Left lung (tissue), 10 donors: ENCODE data around the gene AOPEP. TPM values are rescaled to one million over a fixed set of nuclear protein-coding genes. Genes with fewer than 3 reads are reported as not detected.

ENCODE experiments used
- ATAC-seq: fragments of 200-7000 bp; cut with Tn5 transposase; one replicate; pipeline ENCODE4 v1.9.1; 2020; ENCODE audit warnings: moderate library complexity
- DNase-seq, 4 donors: peaks; one replicate each; pipeline ENCODE4 v3.0.0-alpha.2; 2013 to 2020
- H3K27ac ChIP-seq, 2 donors: fragments of 200-600 bp; sonication (generic) in 1 of 2; one replicate each; pipeline versions ENCODE4 v1.5.0 to v1.8.0; 2020 to 2021
- H3K27me3 ChIP-seq, 2 donors: fragments of 200-600 bp; sonication (generic) in 1 of 2; one replicate each; pipeline versions ENCODE4 v1.5.0 to v1.8.0; 2020 to 2021
- H3K36me3 ChIP-seq, 2 donors: fragments of 200-600 bp; sonication (generic) in 1 of 2; one replicate each; pipeline versions ENCODE4 v1.5.0 to v1.8.0; 2020 to 2021
- H3K4me1 ChIP-seq, 2 donors: fragments of 200-600 bp; one replicate each; pipeline ENCODE4 v1.8.0; 2021
- H3K4me3 ChIP-seq, 2 donors: fragments of 200-600 bp; sonication (generic) in 1 of 2; one replicate each; pipeline versions ENCODE4 v1.5.0 to v1.8.0; 2020 to 2021; ENCODE audit warnings: mild to moderate bottlenecking in 1 of 2
- H3K9me3 ChIP-seq, 2 donors: fragments of 200-600 bp; sonication (generic) in 1 of 2; one replicate each; pipeline versions ENCODE4 v1.5.0 to v1.8.0; 2020 to 2021
- intact Hi-C, 2 donors: fragments of 100-400 bp; cut with DNase I; formaldehyde crosslinking; loops; one replicate each; pipeline versions ENCODE4 v1.11.2 to v1.14.2; 2022
- polyA plus RNA-seq, 6 donors: library from polyadenylated mRNA; unstranded; fragments of 120-200 nt; gene quantifications; one replicate each; pipeline ENCODE4 v1.2.1, GENCODE V29; 2013; ENCODE audit not compliant: insufficient read length in 6 of 6
- total RNA-seq, 2 donors: library from RNA; stranded (reverse); fragmentation: NEBNext Ultra II Directional; extraction: Animal tissue kit (Norgen Biotek cat#: 25700); gene quantifications; one replicate each; pipeline ENCODE4 v1.2.1, GENCODE V29; 2021
- TF ChIP-seq, protein P1 (sequence below), 2 donors: fragments of 200-600 bp; sonication (generic) in 1 of 2; IDR thresholded peaks; one replicate each; pipeline versions ENCODE4 v1.5.0 to v1.8.0; 2021; ENCODE audit warnings: antibody characterized with exemption in 2 of 2
- donor health status: DM: no; HTN: yes; CAD: no.
- donor health status: DM: no; HTN: no; CAD: no.

Gene AOPEP
- total and polyA plus RNA-seq, 8 donors: 32.5 to 83.2 (median 39.9) TPM

DNA sequence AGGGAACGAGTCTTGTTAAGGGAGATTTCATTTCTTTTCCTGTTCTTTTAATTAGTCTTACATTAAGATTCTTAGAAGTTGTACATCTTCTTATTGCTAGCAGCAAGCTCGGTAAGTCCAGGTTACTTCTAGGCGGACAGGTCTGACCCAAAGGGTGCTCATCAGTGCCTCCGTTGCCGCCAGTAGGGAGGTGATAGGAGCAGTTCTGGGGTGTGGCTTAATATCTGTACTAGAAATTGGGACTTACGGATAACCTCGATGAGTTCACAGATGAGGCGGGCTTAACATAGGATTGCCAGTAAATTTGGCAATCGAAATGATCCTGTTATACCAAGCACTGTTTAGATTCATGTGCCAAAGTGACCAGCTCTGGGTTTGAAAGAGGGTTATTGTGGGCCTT lies 312.2 kb downstream of the AOPEP start:
- no peak for DNase-seq

DNA sequence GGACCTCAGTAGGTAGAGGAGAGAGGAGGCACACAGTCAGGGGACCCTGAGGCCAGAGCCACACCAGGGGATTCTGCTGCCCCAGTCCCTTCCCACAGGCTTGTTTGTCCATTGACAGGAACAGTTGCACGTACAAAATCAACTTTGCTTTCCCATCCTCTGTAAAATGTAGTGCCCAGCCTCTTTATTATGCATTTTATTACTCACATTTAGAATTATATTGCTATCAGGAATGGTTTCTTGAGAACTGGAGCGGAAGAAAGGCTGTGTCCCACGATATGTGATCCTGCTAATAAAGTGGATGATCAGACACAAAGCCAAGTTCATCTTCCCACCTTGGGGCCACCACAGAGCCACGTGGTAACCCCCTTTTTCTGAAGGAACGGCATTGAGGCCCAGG lies 313.6 kb downstream of the AOPEP start:
- no peak for ATAC-seq

More for the DNA sequence above, 312.2 kb downstream of the AOPEP start:
- no peaks in the 10 kb centered on the region for H3K9me3 ChIP-seq
- no peak overlapping the region for H3K4me3 ChIP-seq
- H3K27me3 ChIP-seq: no peaks in the 10 kb centered on the region
- peak overlapping the region in 1 of 2 donors; percentile 19 for H3K27ac ChIP-seq
- TF ChIP-seq, protein P1, sequence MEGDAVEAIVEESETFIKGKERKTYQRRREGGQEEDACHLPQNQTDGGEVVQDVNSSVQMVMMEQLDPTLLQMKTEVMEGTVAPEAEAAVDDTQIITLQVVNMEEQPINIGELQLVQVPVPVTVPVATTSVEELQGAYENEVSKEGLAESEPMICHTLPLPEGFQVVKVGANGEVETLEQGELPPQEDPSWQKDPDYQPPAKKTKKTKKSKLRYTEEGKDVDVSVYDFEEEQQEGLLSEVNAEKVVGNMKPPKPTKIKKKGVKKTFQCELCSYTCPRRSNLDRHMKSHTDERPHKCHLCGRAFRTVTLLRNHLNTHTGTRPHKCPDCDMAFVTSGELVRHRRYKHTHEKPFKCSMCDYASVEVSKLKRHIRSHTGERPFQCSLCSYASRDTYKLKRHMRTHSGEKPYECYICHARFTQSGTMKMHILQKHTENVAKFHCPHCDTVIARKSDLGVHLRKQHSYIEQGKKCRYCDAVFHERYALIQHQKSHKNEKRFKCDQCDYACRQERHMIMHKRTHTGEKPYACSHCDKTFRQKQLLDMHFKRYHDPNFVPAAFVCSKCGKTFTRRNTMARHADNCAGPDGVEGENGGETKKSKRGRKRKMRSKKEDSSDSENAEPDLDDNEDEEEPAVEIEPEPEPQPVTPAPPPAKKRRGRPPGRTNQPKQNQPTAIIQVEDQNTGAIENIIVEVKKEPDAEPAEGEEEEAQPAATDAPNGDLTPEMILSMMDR (IDR thresholded peaks at IDR 0.05): no peak
- H3K36me3 ChIP-seq: no peaks in the 10 kb centered on the region
- intact Hi-C loops: no loop called here
- H3K4me1 ChIP-seq: peaks cover 4 to 8% of the 10 kb centered on the region in 2 donors
- no peak for ATAC-seq

DNA sequence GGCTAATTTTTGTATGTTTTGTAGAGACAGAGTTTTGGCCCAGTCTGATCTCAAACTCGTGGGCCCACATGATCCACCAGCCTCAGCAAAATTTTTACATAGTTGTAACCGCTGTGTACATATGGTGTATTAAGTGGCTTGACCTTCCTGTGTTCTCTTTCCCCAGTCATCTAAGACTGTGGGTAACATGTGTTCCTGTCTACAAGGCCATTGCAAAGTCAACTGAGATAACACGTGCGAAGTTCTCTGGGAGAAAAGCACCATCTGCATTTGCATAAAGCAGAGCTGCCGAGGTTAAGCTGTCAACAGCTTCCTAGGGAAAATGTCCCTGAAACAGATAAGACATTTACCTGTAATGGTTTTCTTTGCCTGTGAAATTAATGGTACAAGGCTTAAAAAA lies 317.3 kb downstream of the AOPEP start:
- H3K4me1 ChIP-seq: peaks cover 4 to 19% of the 10 kb centered on the region in 2 donors
- H3K9me3 ChIP-seq: no peaks in the 10 kb centered on the region
- ATAC-seq (no peak), DNase-seq (no peak)
- H3K4me3 ChIP-seq: no peak overlapping the region
- TF ChIP-seq, protein P1 (IDR thresholded peaks at IDR 0.05): no peak
- no peak overlapping the region for H3K27ac ChIP-seq
- peaks cover 0 to 9% of the 10 kb centered on the region in 2 donors for H3K36me3 ChIP-seq
- H3K27me3 ChIP-seq: peaks cover 0 to 2% of the 10 kb centered on the region in 2 donors
- intact Hi-C loops: no loop called here

More for the DNA sequence above, 313.6 kb downstream of the AOPEP start:
- H3K27me3 ChIP-seq: no peaks in the 10 kb centered on the region
- no peak overlapping the region for H3K4me3 ChIP-seq
- H3K4me1 ChIP-seq: peaks cover 4 to 8% of the 10 kb centered on the region in 2 donors
- H3K36me3 ChIP-seq: peaks cover 0 to 1% of the 10 kb centered on the region in 2 donors
- intact Hi-C loops: no loop called here
- H3K9me3 ChIP-seq: no peaks in the 10 kb centered on the region
- no peak overlapping the region for H3K27ac ChIP-seq
- TF ChIP-seq, protein P1 (IDR thresholded peaks at IDR 0.05): no peak
- DNase-seq: no peak

DNA sequence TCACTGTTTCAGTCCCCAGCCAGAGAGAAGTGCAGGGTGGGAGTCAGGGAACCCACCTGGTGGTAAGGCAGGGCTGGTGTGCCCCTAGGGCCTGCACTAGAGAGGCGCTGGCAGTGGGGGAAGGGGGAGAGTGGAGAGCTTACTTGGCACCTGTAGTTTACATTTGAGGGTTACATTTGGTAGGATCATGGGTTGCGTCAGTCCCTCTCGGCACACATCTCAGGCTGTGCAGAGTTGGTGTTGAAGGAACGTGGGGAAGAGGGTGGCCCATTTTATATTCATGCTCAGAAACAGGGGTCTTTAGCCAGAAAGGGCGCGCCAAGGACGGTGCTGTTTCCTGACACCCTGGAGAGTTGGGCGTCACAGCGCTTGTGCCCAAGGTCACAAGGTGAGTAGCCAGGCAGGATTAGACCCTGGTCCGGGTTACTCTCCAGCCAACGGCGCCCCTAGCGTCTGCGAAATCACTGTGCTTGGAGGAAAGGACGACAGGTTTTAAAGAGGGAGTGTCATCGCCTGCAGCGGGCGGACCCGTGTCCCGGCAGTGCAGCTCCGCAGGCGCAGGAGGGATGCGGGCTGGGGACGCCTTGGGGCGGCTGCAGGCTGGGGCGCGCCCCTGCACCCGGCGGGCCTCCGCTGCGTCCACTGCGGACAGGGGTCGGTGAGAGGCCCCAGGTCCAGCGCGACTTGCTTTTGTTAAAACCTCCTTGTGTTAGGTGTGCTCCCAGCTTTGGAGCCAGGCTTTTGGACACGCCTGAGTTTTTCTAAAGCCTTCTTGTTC lies 318.4 kb downstream of the AOPEP start:
- Histone ChIP-seq H3K4me3 (no peak overlapping the region), H3K4me1 (peaks cover 4 to 27% of the 10 kb centered on the region in 2 donors), H3K27me3 (peaks cover 0 to 13% of the 10 kb centered on the region in 2 donors), H3K27ac (no peak overlapping the region), H3K36me3 (peaks cover 0 to 9% of the 10 kb centered on the region in 2 donors), H3K9me3 (no peaks in the 10 kb centered on the region)
- intact Hi-C loops: no loop called here
- DNase-seq (peak in 1 of 4 donors; percentile 76), ATAC-seq (peak; percentile 6)
- TF ChIP-seq, protein P1 (IDR thresholded peaks at IDR 0.05): no peak

DNA sequence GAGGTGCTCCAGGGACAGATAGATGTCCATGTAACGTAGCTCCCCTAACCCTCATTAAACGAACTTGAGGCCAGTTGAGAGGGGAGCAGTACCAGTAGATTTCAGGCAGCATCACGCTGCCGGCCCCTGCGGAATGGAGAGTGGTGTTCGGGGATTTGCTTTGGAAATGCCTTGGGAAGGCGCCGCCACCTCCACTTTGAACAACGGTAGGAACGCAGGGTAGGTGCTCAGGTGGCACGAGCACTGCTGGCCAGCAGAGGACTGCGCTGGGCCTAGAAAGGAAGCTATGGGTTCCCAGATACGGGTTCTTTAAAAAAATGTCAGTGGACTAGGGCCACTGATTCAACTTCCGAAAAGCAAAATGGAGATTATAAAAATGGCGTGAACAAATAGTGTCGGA lies 319.3 kb downstream of the AOPEP start:
- TF ChIP-seq, protein P1 (IDR thresholded peaks at IDR 0.05): no peak
- no peak for ATAC-seq
- DNase-seq: no peak
- Histone ChIP-seq H3K4me3 (no peak overlapping the region), H3K27me3 (peaks cover 0 to 14% of the 10 kb centered on the region in 2 donors), H3K36me3 (peaks cover 0 to 9% of the 10 kb centered on the region in 2 donors), H3K9me3 (no peaks in the 10 kb centered on the region), H3K27ac (peak overlapping the region; percentile 9 to 15), H3K4me1 (peaks cover 7 to 27% of the 10 kb centered on the region in 2 donors)
- intact Hi-C loops: no loop called here
